Dermis microvascular lymphatic vessel endothelial cell (primary cell): ENCODE results near the gene PITPNB. TPM values are rescaled to one million over a fixed set of nuclear protein-coding genes. Genes with fewer than 3 reads are reported as not detected.

Source experiments
- DNase-seq, 2 donors: peaks; one replicate each; pipeline versions ENCODE4 v3.0.0 to v3.0.0-alpha.2; 2010; ENCODE audit warnings: low read depth in 2 of 2
- total RNA-seq: library from RNA; depleted of rRNA; stranded (reverse); fragments of >200 nt; gene quantifications from 2 replicates; pipeline ENCODE4 v1.2.1, GENCODE V29; 2014

The PITPNB gene
- total RNA-seq, 1 donor from 2014 or later, result 19.6 TPM

GRCh38 chr22:27834364-27835185 is 84.5 kb downstream of the PITPNB start:
- DNase-seq, result no peak

- DNase-seq, result no peak
Measured at GRCh38 chr22:27833803-27834202, 85.3 kb downstream of the PITPNB start.

- DNase-seq, result no peak
Measured at GRCh38 chr22:27832606-27833005, 86.5 kb downstream of the PITPNB start.

DNA sequence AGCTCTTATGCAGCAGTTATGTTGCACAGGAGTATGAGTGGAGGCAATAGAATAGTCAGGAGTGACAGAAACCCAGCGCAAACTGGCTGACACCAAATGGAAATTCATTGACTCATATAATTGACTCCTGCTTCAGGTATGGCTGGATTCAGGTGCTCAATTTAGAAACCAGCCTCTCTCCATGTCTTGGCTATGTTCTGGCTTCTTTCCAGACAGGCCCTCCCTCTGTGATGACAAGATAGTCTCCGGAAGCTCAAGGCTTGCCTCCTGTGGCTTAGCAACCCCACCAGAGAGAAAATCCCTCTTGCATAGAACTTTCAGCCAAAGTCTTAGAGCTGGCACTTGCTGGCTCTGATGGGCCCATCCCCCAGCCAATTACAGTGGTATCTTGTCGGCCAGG is 89.4 kb downstream of the PITPNB start:
- DNase-seq, result no peak

DNA sequence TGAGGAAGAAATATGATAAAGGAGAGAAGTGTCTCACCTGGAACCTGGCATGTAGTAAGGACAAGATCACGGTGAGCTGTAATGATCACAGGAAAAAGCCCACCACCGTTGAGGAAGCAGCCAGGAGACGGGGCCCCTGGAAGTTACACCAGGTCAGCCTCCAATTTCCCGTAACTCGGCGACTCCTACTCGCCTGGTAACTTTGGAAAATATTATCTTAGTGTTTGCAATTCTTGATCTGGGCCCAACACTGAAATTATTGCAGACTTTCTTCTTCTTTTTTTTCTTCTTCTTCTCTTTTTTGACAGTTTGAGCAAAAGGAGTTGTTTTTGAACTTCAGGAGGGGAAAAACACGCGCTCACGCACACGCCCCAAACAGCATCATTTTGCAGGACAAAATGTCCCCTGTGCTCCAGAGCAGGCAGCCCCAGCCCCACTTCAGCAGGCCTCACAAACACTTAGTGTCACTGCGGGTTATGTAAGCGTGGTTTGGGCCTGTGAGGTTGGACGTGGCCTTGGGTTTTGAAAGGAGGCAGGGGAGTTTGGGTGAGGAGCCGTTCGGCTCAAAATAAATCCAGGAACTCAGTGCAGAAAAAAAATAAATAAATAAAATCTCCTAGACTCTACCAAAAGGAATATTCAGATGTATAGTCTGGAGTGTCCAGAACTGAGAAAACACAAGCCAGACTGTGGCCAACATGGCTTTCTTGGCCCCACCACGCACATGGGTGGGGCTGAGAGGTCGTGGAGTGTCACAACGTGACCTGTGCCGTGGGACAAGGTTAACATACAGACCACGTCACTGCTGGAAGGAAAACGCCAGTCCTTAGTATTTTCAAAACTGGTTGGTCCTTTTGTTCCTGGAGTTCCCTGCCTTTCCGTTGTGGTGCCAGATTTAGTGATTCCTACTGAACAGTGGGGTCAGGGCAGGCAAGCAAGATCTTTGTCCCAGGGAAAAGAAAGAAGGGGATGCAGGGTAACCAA is 91.2 kb downstream of the PITPNB start:
- DNase-seq, result no peak

DNA sequence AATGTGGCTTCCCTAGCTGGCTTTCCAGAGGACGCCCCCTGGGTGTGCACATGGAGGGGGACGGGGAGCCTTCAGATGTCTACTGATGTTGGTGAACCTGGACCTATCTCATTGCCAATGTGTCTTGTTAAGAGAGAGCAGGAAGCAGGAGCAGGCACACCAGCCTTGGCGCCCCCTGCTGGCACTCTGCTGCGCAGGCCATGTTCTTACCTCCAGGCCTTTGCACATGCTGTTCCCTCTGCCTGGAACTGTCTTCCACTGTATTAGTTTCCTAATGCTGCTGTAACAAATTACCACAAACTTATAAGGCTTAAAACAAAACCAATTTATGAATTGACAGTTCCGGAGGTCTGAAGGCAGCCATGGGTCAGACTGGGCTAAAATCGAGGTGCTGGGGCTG is 93.9 kb downstream of the PITPNB start:
- peak in 1 of 2 donors; percentile 24 for DNase-seq

GRCh38 chr22:27823221-27823620 is 95.8 kb downstream of the PITPNB start:
- no peak for DNase-seq

DNA sequence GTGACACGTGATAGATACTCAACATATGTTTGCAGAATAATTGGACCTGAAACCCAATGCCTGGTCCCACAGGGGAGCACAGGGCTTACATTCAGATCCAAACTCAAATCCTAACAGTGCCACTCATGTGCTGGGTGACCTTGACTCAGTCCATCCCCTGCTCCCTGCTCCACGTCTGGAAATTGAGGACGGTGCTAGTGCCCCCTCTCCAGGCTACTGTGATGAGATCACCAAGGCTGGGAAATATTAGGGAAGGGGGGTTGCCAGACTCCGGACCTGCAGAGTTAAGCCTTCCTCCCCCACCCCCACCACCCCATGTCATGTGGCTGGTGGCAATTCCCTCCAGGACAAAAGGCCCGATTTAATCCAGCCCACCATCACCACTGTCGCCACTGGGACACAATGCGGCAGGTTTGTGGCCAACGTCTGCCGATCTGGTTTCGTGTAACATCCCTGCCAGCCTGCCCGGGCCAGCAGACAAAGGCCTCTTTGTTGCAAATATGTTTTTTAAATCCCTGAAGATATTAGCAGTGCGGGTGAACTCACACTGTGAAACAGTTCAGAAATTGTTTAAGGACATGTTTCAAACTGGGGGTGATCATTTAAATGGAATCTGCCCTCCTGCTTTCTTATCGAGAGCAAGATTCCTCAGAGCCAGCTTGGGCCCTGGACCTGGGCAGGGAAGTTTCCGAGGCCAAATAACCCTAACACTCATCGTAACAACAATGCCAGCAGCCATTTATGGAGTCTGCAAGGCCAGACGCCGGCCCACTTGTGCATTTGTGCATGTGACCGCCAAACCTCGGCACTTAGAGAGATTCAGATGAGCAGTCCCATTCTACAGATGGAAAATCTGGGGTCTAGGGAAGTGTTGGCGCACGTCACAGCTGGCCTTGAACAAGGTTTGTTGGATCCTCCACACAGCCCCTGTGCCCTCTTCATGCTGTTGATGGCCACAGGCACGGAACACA is 97.9 kb downstream of the PITPNB start:
- DNase-seq, result no peak

DNA sequence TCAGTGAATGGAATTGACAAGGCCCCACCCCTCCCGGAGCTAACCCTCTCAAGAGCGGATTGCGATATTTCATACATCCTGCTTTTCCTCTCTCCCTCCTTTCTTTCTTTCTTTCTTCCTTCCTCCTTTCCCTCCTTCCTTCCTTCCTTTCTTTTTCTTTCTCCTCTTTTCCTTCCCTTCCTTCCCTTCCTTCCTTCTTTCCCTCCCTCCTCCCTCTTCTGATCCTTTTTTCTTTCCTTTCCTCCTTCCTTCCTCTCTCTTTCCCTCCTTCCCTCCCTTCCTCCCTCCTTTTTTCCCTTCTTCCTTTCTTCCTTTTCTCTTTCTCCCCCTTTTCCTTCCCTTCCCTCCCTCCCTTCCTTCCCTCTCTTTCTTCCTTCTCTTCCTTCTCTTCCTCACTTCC is 102.5 kb downstream of the PITPNB start:
- DNase-seq, result no peak

DNA sequence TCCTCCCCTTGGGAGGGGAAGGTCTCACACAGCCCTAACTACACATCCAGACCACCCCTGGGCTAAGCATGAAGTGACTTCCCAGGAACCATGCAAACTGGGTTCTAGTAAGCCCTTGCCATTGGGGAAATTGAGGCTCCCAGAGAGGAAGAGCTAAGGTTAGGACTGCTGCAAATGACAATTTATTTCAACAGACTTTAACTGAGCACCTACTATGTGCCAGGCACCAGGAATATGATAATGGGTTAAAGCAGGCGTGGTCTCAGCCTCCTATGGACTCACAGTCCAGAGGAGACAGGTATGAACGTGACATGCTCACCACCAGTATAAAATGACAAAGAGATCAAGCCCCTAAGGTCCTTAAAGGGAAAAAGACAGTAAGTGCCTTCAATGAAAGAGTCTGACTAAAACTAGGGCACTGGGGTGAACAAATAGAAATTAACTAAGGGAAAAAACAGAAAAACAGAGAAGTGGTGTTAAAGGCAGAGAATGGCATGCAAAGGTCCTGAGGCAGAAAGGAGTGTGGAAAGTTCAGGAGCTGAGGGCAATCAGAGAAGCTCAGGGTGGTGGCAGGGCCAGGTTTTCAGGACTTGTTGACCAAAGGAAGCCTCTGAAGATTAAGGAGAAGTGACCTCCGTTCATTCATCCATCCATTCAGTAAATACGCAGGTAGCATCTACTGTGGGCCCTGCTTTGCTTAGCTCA is 103.1 kb downstream of the PITPNB start:
- DNase-seq, result no peak

GRCh38 chr22:27814993-27815392 is 104.1 kb downstream of the PITPNB start:
- no peak for DNase-seq

DNA sequence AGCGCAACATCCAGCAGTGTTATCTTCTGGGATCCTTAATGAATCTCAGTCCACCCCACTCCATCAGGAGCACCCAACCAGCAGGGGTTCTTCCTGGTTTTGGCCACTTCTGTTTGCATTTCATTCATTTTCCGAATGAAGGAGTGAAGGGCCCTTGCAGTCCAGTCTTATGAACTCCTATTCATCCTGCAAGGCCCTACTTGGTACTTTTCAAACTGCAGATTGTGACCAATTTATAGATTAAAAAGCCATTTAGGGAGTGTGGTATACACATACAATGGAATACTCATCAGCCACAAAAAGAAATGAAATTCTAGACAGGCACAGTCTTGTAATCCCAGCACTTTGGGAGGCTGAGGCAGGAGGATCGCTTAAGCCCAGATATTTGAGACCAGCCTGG is 107.3 kb downstream of the PITPNB start:
- no peak for DNase-seq

DNA sequence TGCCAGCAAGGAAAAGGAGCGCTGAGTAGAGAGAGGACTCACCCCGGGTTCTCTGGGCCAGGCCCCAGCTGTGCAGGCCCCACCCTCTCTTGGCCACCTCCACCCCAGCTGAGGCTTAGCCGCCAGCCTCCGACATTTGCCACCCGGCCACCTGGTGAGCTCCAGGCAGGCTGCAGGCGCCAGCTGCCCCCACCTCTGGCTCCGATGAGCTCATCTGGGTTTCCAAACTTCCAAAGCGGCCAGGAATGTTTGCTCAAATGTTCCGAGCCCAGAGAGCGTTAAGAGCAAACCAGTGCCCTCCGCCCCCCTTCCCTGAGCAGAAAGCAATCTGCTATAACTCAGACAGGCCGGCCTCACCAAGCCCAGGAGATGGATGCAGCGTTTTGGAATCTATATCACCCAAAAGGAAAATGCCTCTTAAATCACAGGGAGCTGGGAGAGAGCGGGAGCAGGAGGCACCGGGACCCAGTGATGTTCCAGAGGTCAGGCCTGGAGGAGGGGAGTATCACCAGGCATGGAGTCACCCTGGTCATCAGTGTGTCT is 108.4 kb downstream of the PITPNB start:
- DNase-seq, result peak; percentile 16 to 20

- peak; percentile 24 to 68 for DNase-seq
Measured at GRCh38 chr22:27809700-27810608, 109.1 kb downstream of the PITPNB start.

GRCh38 chr22:27809226-27809603 is 109.8 kb downstream of the PITPNB start:
- no peak for DNase-seq

- DNase-seq, result no peak
Measured at GRCh38 chr22:27808451-27809225, 110.4 kb downstream of the PITPNB start.

DNA sequence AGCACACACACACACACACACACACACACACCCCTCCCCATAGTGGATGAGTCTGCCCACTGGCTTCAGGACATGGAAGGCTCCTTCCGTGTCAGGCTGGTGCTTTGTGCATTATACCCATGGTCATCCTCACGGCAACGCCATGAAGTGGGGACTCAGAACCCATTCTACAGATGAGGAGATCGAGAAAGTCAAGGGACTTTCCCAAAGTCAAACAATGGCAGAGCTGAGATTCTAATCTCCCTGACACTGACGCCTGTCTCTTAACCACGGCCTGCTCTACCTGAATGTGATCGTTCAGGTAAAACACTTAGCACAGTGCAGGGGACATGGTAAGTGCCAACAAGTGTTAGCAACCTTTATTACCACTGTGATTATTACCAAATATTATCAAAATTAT is 113.2 kb downstream of the PITPNB start:
- no peak for DNase-seq
